Activated naive CD4-positive, alpha-beta T cell treated with Interleukin-2 at 50 U/mL for 16 hours (primary cell): ENCODE data around the gene ARNT2.

Source experiments
- DNase-seq: peaks from one replicate; pipeline ENCODE4 v3.0.0-alpha.2; 2020

ARNT2 gene

DNA sequence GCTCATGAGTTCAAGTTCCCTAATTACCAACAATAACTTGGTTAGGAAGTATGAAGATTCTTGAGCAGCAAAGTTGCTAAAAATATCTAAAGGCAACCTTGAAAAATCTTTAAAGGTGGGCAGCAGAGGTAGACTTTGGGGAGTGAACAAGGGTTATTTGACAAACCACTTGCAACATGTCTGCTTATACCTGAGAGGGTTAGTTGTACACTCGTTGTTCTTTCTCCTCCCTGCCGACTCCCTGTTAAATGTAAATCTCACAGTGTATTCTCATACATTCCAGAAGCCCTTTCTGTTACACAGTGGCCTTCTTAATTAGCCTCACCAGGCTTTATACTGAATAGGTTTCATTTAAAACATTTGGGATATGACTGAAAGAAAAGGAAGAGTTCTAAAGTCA, 121.7 kb downstream of the ARNT2 start:
- DNase-seq = no peak

DNA sequence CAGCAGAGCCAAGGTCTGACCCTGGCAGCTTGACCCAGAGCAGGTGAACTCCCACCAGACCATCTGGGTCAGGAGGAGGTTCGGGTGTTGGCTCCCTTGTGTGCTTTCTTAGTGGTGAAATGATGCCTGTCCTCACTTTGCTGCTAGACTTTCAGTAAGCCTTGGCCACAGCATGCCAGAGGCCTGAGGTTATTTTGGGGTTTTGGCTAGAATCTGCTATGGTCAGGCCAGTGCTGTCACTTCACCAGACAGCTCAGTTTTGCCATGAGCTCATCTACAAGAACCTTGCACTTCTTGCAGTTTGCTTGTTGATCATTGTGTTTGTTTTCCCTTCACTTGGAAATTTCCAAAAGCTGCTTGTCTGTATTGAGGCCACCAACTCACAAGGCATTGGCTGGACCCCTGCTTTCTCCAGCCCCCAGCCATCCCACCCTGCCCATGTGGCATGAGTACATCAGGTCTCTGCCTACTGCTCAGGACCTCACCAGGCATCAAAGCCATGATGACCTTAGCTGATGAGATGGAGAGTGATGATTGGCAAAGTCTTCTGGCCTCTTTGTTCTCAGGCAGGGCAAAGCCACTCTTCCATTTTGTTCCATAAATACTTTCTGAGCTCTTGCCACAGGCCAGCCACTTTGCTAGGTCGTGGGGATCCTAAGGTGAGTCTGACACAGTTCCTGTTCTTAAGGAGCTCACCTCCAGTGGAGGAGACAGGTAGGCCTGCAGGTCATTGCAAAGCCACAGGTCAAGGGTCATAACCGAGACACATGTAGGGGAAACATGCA, 122.6 kb downstream of the ARNT2 start:
- no peak for DNase-seq

DNA sequence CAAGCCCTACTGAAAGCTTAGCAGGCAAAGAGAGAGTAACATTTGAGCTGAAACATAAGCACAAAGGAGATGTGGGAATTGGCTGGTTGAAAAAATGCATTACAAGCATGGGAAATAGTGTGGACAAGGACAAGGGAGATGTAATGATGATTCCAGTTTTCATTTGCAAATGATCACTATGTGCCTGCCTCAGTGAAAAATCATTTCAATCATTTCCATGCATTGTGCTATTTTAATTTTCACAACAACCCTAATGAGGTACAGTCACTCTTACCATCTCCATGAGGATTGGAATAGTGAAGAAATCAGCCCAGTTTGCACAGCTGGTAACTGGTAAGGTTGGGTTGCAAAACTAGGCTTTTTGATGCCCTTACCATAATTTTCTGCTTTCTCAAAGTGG, 123.2 kb downstream of the ARNT2 start:
- DNase-seq = no peak

DNA sequence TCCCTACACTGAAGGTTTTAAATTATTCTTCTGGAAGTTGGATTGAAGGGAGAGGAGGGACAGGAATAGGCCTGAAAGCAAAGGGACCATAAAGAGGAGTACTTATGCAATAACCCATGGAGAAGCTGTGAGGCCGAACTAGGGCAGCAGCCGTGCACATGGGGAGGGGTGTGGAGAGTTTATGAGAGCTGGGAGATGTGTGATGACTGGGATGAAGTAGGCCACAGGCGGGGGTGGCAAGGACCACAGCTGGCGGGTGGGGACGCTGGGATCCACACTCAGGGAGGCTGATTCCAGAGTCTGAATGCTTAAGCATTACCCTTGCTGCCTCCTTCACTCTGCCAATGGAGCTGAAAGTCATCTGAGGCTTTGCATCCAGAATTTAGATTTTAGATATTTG, 123.8 kb downstream of the ARNT2 start:
- DNase-seq = no peak

DNA sequence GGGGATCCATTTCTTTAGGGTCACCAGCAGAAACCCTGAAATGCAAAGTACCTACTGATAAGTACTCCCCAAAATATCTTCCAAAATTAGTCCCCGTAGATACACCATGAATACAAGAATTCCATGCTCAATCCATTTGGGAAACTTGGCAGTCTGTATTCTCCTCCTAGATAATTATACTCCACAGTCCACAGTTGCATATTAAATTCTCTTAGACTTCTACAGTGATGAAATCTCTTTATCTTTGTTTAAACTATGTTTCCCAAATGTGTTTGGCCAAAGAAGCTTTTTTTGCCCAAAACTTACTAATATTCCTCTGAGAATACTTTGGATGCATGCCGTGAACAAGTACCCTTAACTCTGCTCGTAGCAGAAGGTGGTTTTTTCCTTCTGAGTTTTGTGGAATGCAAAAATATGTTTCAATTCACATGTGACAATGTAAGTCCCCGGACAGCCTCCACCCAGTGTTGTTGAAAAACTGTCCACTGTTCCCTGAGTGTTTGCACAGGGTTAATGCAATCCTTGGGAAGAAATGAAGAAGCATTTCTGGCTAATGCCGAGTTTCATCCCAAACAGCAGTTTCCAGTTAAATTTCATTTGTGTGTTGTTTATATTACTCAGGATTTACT, 126.7 kb downstream of the ARNT2 start:
- no peak for DNase-seq

DNA sequence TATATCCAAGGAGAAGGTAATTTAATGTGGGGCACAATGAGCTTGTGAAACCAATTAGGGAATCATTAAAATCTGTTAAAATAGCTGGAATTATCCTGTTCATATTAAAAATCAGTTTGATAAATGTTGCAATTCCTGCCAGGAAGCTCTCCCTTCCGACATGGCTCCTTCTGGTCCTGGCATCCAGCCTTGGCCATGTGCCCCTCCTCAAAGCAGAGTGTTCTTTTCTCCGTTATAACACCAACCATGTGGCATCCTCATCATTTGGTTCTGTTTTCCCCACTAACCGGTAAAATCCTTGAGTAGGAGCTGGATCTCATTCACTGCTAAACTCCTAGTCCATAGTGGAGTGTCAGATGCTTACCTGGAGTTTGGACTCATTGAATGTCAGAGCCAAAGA, 127.2 kb downstream of the ARNT2 start:
- no peak for DNase-seq

DNA sequence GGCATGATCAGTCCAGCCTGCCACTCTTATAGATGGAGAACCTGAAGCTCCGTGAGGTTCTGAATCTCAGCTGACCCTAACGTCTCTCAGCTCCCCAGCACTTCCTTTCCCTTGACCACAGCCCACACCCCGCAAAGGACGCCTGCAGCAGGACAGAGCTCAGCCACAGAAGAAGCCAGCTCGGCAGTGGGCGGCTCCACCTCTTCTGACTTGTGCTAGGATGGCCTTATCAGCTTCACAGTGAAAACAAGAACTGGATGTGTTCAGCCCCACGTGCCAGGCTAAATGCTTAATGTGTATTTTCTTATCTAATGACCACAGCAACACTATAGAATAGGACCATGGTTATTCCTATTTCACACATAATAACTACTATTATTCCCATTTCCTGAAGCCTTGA, 127.6 kb downstream of the ARNT2 start:
- DNase-seq = no peak

DNA sequence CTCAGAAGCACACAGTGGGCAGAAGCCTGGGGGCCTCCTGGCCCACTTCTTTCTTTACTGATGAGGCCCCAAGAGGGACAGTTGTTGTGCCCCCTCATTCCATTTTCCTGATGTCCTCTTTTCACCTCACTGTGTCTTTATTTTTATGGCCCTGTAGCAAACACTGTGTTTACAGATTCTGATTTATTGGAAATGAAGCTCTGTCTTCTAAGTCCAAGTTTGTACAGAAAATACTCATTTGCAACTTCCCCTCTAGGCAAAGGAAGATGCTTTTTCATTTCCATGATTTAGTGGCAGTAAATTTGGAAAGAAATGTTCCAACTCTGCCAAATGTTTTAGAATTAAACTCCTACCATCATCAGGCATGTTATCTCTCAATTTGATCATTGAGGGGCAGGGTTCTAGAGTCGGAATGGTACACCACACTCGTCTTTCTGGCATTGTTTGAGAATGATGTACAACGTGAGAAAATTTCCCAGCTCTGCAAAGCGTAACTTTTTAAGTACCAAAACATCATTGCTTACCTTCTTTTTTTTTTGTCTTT, 129.7 kb downstream of the ARNT2 start:
- no peak for DNase-seq

DNA sequence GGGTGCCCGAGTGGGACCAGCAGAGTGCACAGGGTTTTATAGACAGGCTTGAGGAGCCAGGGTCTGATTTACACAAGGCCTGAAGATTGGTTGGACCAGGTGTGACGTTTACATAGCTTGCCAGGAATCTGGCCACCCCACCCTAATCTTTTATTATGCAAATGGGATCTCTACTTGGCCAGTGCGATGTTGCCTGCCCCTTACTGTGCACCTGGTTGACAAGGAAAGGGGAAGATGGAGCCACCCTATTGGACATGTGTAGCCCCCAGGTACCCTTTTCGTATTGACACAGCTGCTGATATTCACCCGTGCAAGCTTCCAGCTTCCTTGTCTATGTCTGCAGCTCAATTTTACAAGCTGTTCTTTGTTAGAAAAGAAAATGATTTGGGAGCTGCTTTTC, 132.0 kb downstream of the ARNT2 start:
- DNase-seq = no peak

DNA sequence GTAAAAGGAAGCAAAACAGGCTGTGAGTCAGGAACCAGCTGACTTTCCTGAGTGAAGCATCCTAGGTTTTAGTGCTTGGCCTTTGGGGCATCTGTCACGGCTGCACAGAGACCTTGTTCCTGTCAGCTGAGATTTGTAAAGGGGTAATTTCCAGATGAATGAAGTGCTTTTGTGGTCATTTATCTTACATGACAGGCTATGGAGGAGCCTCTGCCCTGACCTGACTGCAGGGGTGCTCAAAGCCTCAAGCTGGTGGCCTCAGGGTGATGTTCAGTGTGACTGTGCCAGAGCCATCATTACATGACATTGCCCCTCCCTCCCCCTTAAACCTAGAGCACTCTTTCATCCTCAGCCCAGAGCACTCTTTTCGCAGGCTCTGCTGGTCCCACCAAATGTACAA, 132.5 kb downstream of the ARNT2 start:
- DNase-seq = no peak

DNA sequence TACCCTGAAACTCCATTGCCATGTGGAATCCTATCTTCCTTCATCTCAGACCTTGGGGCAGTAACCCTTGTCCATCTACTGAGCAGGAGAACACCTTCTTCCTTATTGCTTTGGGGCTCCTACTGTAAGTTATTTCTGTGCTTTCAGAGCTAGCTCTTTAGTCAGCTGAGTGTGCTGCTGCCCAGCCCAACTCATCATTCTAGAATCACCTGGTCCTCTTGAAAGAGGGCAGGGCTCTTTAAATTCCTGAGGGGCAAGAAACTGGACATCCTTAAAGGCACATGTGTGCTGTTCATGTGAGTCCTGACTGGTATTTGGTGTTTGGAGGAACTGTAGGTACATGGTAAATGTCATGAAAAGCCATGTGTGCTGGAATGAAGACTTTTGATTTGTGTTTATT, 140.9 kb downstream of the ARNT2 start:
- DNase-seq = no peak

DNA sequence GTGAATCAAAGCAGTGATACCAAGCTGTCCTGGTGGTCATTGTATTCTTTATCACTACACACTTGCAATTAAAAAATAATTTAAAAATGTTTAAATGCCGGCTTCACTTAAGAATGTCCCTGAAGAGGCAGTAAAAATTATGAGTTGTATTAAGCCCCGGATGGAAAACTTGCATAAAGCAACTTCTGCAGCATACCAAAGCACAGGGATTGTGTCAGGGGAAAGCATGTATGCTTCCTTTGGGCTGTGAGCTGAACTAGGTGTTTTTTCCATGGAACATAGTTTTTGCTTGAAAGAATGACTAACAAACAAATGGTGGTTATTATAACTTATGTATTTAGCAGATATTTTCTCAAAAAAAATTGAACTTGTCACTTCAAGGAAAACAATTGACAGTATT, 143.1 kb downstream of the ARNT2 start:
- DNase-seq = no peak

DNA sequence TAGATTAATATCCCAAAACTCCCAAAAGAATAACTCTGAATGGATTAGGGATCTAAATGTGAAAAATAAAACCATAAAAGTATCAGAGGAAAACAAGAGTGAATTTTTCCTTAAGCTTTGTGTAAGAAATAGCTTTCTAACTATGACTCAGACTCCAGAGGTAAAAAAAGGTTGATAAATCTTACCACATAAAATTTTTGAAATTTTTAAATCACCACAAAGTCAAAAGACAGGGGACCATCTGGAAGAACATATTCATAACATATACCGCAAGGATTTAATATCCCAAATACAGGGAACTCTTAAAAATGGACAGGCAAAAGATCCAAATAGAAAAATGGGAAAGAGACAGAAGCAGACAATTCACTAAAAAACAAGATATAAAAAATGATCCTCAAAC, 145.0 kb downstream of the ARNT2 start:
- DNase-seq = no peak

DNA sequence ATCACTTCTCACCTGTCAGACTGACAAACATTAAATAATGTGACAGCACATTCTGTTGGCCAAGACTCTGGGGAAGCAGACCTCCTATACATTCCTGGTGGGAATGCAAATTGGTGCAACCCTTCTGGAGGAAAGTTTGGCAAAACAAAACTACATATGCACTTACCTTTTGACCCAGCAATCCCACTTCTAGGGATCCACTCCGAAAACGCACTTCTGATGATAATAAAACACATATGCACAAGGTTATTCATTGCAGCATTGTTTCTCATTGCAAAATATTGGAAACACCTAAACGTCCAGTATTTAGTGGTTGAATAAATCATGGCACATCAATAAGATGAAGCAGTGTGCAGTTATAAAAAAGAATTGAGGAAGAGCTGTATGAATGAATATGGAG, 145.5 kb downstream of the ARNT2 start:
- no peak for DNase-seq

DNA sequence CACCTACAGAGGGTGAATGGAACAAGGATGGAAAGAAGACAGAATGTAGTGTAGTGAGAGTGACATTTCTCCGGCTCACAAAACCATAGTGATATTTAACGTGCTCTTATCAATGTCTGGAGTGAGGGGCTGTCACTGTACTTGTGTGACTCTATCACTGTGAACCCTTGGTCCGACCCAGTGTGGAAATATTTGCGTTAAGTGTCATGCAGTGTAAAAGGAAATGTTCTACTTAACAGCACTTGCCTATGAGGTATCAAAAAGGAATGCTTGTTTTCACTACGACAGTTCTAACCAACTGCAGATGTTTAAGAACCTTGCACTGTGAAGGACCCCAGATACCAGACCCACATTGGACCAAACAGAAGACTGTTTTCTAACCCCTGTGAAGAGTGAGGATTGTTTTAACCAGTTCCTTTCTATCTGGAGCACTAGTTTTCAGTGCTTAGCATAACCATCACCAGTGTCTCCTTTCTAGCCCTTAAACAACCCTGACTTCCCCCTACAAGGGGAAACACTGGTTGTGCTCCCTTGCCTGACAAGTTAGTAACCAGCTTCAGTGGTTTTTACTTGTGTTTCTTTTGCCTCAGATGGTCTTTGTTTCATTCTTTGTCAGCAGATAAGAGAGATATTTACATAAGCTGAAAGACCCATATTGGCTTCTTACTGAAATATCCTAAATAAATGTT, 146.2 kb downstream of the ARNT2 start:
- DNase-seq = no peak

DNA sequence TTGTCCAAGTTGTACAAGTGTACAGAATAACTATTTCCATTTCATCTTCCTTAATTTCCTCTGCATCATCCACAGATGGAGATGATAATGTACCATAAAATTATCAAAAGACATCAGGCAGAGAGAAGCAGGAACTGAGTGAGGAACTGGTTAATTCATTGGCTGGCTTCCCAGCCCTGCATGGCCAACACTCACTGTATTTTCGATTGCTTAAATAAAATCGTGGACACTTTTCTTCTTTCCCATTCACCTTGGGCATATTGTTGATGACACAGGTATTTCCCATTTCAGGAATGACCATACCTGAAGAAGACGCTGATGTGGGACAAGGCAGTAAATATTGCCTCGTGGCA, 146.7 kb downstream of the ARNT2 start:
- no peak for DNase-seq

DNA sequence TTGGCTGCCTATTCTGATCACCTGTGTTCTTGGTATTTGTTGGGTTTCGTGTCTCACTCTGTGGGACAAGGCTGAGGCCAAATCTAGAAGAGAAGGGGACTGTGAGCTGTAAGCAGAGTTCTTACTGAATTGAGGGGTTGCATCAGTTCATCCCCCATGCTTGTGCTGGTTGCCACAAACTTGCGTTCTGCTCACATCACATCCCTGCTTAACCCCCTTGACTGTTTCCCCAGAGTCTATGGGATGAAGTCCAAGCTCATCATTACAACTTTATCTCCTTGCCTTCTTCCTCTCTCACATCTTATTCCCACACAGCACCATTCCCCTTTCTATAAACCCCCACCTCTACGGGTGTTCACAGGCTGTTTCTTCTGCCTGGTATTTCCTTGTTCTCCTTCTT, 147.2 kb downstream of the ARNT2 start:
- no peak for DNase-seq

DNA sequence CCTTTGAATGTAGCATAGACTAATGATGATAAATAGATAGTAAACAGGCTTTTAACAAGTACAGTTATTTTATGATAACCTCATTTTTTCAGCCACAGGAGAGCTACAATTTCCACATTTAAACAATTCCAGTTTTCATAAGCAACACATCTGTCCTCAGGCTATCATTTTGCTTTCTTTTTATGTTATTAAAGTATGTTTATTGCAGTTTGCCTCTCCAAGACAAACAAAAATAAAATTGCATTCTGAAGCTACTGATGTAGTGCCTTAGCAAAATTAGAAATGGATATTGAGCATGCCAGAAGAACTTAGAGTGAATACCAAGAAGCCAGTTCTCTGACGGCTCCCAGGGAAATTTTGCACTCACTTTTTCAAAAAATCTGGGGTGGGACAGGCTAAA, 150.4 kb downstream of the ARNT2 start:
- DNase-seq = no peak

DNA sequence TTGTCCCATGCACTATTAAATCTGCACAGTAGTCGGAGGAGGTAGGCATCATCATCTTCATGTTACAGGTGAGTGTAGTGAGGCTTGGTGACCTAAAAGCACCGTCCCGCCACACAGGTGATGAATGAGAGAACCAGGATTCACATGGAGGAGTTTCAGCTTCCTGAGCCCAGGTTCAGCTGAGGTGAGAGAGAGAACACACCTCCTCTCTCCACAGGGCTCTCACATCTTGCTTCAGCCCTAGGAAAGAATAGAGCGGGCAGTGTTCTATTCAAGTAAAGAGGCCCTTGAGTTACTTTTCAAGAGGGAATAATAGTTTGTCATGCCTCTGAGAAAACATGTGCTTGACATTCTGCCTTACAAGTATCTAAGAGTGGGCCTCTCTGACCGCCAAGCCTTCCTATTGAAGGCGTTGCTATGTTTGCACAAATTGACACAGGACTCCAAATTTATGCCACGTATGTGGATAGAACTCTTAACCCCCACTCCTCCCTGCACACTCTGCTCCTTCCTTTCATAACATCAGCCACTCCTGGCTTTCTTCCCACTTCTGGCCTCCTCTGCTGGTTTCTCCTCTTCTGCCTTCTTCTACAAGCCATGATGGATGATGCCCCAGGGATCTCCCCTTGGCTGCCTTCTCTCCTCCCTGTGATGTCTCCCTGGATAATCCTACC, 152.6 kb downstream of the ARNT2 start:
- DNase-seq = no peak

DNA sequence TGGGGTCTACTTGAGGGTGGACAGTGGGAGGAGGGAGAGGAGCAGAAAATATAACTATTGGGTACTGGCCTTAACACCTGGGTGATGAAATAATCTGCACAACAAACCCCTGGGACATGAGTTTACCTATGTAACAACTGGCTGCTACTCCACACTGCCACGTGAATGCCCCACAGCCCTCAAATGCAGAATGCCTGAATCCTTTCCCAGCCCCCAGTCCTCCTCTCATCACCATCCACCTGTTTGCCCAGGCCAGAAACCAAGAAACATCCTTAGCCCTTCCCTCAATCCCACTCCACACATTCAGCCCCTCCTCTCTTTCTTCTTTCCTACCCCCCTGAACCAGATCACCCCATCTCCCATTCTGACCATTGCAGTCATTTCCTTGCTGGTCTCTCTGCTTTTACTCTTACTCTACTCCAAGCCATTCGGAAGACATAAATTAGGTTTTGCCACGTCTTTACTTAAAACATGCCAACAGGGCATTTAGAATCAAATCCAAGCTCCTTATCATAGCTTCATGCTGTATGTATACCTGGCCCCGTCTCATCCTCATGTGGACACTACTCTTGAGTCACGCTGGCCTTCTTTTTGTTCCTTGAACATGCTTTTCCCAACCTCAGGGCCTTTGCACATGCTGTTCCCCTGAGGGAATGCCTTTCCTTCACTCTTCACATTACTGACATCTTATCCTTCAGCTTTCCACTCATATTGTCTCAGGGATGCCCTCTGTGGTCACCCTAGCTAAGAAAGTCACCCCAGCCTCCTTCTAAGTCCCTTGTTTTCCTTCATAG, 153.5 kb downstream of the ARNT2 start:
- no peak for DNase-seq

DNA sequence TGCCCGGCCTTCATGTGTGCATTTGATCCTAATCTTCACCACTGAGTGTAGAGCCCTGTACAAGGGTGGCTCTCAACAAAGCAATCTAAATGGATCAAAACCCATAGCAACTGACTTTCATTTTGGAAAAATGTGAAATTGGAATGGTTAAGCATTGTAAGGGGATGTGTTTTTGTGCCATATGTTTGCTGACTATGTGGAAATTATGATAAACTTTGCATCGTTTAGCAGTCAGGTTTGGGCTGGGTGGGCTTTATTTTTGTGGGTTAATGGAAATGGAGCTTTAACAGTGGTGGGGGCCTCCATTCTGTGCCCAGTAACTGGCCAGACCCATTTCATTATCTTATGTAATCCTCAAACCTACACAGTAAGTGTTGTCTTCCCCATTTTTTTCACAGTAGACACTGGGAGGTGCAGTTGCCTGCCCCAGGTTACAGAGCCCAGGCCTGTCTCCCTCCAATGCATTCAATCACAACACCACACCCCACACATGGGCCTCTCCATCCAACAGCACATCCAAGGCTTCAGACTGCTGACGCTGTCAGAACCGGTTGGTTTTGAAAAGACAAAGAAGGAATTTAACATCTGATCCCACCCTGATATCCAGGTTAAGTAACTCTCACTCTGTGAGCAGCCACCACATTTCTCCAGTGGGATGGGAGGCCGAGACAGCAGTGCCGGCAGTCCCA, 154.6 kb downstream of the ARNT2 start:
- DNase-seq = no peak

DNA sequence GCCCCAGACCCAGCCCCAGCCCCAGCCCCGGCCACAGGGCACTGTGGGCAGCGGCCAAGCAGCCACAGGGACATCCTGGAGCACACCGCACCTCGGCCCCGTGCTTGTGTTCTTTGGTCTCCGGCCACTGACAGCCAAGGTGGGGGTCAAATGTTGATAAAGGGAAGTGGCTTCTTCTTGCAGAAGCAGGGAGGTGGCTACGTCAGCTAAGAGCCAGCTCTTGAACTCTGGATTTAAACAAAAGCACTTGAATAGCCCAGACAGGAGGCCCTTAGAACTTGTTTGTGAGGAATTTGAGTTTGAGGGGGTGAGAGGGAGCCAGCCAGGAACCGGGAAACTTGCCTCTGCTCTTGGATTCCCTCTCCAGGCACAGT, 155.1 kb downstream of the ARNT2 start:
- DNase-seq = no peak
